DLD1 (cell line): ENCODE measurements around the gene ZG16B.

Experiments
- in situ Hi-C: cut with HindIII; loops from 2 replicates; pipeline ENCODE4 v1.10.0; 2017; ENCODE audit warnings: low sequenced_read_pairs

ZG16B gene

GRCh38 chr16:2860826-2861567 lies 30.9 kb downstream of the ZG16B start:
- in situ Hi-C loops = no loop called here

GRCh38 chr16:2865651-2866050 lies 35.5 kb downstream of the ZG16B start:
- in situ Hi-C loops = no loop called here

DNA sequence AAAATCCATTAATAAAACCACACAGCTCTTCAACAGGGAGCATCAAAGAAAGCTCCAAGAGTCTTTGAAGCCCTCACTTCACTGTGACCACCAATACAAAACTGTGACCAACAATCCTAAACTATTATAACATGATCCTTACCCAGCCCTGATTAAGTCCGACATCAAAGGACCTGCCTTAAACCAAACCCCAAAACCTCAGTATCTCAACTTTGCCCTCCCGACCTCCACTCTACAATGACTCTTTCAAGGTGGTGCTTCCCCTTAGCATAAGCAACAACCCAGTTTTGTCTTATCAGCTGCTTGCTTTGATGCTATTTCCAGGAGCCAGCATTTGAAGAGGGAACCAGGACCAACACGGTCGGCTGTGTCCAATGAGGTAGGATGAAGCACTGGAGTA lies 36.3 kb downstream of the ZG16B start:
- in situ Hi-C loops = no loop called here

GRCh38 chr16:2867661-2867986 lies 37.5 kb downstream of the ZG16B start:
- in situ Hi-C loops = no loop called here

DNA sequence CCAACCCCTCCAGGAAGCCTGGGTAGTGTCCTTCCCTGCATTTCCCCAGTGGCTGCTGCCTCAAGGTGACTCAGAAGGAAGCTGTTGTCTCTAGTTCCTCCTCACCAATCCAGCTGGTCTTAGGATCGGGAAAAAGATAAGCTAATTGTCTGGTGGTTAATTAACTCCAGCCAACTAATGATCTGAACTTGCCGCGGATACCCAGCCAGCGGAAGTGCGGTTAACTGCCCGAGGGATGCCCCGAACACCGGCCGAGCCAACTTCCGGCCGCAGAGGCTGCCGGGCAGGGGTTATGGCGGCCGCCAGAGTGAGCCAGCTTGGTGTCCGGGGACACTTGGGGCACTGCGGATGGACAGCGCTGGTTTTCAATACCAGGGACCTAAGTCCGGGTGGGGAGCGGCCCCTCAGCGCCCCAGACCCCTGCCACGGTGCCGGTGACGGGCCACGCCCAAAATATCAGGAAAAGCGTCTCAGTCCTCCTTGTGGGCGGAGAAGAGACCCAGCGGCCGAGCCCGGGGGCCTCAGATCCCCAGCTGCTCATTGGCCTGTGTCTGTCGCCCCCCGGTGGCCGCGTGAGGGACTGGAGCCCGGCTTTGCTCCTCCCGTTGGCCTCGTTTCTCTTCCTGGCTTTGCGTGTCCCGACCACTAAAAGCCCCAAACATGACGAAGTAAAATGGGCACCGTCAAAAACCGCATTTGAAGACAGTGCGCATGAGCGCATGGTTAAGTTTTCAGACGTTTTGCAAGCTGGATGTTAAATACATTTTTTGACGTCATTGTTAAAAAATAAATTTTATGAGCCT lies 38.1 kb downstream of the ZG16B start:
- in situ Hi-C loops = no loop called here

- in situ Hi-C loops = no loop called here
Measured at GRCh38 chr16:2871926-2872325, 41.8 kb downstream of the ZG16B start.

GRCh38 chr16:2874032-2874911 lies 44.2 kb downstream of the ZG16B start:
- in situ Hi-C loops = no loop called here

DNA sequence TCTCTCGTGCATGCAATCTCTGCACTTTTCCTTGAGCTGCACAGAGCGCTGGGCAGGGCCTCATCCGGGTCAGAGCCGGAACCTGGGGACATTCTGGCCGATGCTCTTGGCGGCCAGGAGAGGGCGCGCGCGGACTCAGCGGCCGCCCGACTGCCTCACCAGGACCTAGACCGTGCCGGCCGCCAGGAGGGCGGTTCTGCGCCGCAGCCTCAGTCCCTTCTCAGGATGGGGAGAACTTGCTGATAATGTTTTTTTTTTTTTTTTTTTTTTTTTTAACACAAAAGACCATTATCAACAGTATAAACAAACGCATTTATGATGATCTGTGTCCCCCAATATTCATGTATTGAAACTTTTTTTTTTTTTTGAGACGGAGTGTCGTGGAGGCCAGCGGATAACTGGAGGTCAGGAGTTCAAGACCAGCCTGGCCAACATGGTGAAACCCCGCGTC lies 44.8 kb downstream of the ZG16B start:
- in situ Hi-C loops = no loop called here

DNA sequence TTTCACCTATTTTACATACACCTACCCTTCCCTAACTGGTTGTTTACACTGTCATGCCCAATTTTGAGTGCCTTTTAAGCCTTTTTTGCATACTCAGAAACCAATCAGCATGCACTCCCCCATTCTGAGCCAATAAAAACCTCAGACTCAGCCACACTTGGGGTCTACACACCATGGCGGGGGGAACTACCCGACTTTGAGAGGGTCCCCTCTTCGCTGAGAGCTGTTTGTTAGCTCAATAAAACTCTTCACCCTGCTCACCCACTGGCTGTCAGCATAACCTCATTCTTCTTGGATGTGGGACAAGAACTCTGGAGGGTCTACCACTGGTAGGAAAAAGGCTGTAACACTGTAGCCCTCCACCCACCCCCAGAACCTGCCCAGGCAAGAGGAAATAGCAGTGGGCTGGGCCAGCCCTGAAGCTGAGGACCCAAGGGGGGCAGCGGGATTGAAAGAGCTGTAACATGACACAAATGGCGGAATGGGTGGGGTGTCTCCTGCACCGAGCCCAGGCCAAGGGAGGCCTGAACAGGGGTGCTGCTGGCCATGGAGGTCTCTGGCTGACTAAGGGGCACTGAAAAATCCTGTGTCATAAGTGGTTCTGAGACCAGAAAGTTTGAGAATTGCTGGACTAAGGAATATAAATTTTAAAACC lies 49.9 kb downstream of the ZG16B start:
- in situ Hi-C loops = no loop called here
